WERI-Rb-1 (cell line): ENCODE data around the gene HAUS6.
A peak's percentile ranks its signal among the peaks of the same experiment; 100 is the strongest.
"Not testable (repeated sequence)": the region's sequence is repeated elsewhere in the genome, so short reads cannot be mapped to it uniquely, and the experiment has no call there.

Source experiments
- DNase-seq: peaks from one replicate; pipeline ENCODE4 v3.0.0-alpha.2; 2020
- H3K27ac ChIP-seq: fragments of 250-450 bp; sonication (Bioruptor Pico); 2 replicates; pipeline ENCODE4 v1.5.1; 2020; ENCODE audit warnings: mild to moderate bottlenecking, moderate library complexity
- H3K27me3 ChIP-seq: fragments of 250-450 bp; sonication (Bioruptor Pico); 2 replicates; pipeline ENCODE4 v1.5.1; 2021; ENCODE audit warnings: mild to moderate bottlenecking, low read depth, moderate library complexity; ENCODE audit not compliant: insufficient read depth, severe bottlenecking
- H3K36me3 ChIP-seq: fragments of 250-450 bp; sonication (Bioruptor Pico); 2 replicates; pipeline ENCODE4 v1.5.1; 2020; ENCODE audit warnings: mild to moderate bottlenecking, moderate library complexity
- H3K4me3 ChIP-seq: 2 replicates; pipeline ENCODE4 v1.5.1; 2011; ENCODE audit warnings: low read depth, mild to moderate bottlenecking, control low read depth, low read length
- H3K9me3 ChIP-seq: fragments of 250-450 bp; sonication (Bioruptor Pico); 2 replicates; pipeline ENCODE4 v1.5.1; 2021; ENCODE audit warnings: mild to moderate bottlenecking, moderate library complexity; ENCODE audit not compliant: severe bottlenecking
- CTCF ChIP-seq: IDR thresholded peaks from 2 replicates; pipeline ENCODE4 v1.5.1; 2011; ENCODE audit warnings: low read depth, mild to moderate bottlenecking, control low read depth, inconsistent platforms, low read length

HAUS6 gene

GRCh38 chr9:19102631-19103345 lies at the start of gene HAUS6:
Gene HAUS6, minus strand, starts transcription at chr9:19102904. Its CDS starts 253 bp downstream, at chr9:19102651.
- TF ChIP-seq CTCF = peak; percentile 27; the same call in 1 of the 2 replicates
- DNase-seq = peak; percentile 96

GRCh38 chr9:19152160-19152498 lies 49.4 kb upstream of the HAUS6 start:
- H3K36me3 ChIP-seq, H3K9me3 ChIP-seq, H3K27me3 ChIP-seq, DNase-seq, H3K27ac ChIP-seq, H3K4me3 ChIP-seq: not testable (repeated sequence)

More at GRCh38 chr9:19102631-19103345, at the start of gene HAUS6:
- Histone ChIP-seq H3K4me3 (peak within 1 kb of the TSS; percentile 99), H3K9me3 (no peaks in the 10 kb centered on the region), H3K36me3 (peaks cover 26% of the 10 kb centered on the region), H3K27ac (peak within 1 kb of the TSS; percentile 82), H3K27me3 (no peaks in the 10 kb centered on the region)

- TF ChIP-seq CTCF = no peak
- no peak overlapping the region for H3K4me3 ChIP-seq
- H3K27me3 ChIP-seq = no peaks in the 10 kb centered on the region
- DNase-seq = no peak
- no peak overlapping the region for H3K27ac ChIP-seq
- H3K9me3 ChIP-seq = no peaks in the 10 kb centered on the region
- H3K36me3 ChIP-seq = no peaks in the 10 kb centered on the region
Observed at GRCh38 chr9:19151425-19152159, 48.9 kb upstream of the HAUS6 start.

GRCh38 chr9:19149230-19149629 lies 46.5 kb upstream of the HAUS6 start:
- no peak for TF ChIP-seq CTCF
- H3K27me3 ChIP-seq = no peaks in the 10 kb centered on the region
- no peaks in the 10 kb centered on the region for H3K9me3 ChIP-seq
- DNase-seq = no peak
- H3K27ac ChIP-seq = no peak overlapping the region
- no peaks in the 10 kb centered on the region for H3K36me3 ChIP-seq
- no peak overlapping the region for H3K4me3 ChIP-seq

GRCh38 chr9:19148187-19148586 lies 45.5 kb upstream of the HAUS6 start:
- DNase-seq = no peak
- TF ChIP-seq CTCF = no peak
- Histone ChIP-seq H3K9me3 (no peaks in the 10 kb centered on the region), H3K36me3 (no peaks in the 10 kb centered on the region), H3K27me3 (no peaks in the 10 kb centered on the region), H3K4me3 (no peak overlapping the region), H3K27ac (no peak overlapping the region)

GRCh38 chr9:19146441-19147024 lies 43.8 kb upstream of the HAUS6 start:
- no peak for DNase-seq
- H3K9me3 ChIP-seq = no peaks in the 10 kb centered on the region
- H3K27me3 ChIP-seq = no peaks in the 10 kb centered on the region
- TF ChIP-seq CTCF = no peak
- H3K4me3 ChIP-seq = no peak overlapping the region
- H3K27ac ChIP-seq = no peak overlapping the region
- H3K36me3 ChIP-seq = no peaks in the 10 kb centered on the region
